K562 (cell line): Measurements from ENCODE around the gene THAP6.

ENCODE experiments used
- CEBPG ChIP-seq, 3 experiments: fragments of 200-800 bp in 1 of 3; sonication (Bioruptor generic) in 1 of 3; sonication (generic) in 1 of 3; formaldehyde crosslinking in 1 of 3; IDR thresholded peaks in 2 of 3; conservative IDR thresholded peaks in 1 of 3; 2 replicates each; pipeline versions ENCODE4 v1.6.1 to v1.8.0; 2016 to 2022; ENCODE audit warnings: missing compliant biosample characterization in 2 of 3, missing genetic modification characterization in 2 of 3, mild to moderate bottlenecking in 1 of 3, missing genetic modification reagents in 1 of 3
- EZH2 ChIP-seq: IDR thresholded peaks from 2 replicates; pipeline ENCODE4 v1.6.1; 2012; ENCODE audit warnings: low read depth, mild to moderate bottlenecking, inconsistent platforms, low read length, borderline replicate concordance
- MAZ ChIP-seq, 2 experiments: fragments of 450-650 bp in 1 of 2; sonication (generic) in 1 of 2; formaldehyde crosslinking; IDR thresholded peaks in 1 of 2; conservative IDR thresholded peaks in 1 of 2; 2 replicates each; pipeline versions ENCODE4 v1.4.0 to v1.5.0; 2020; ENCODE audit warnings: mild to moderate bottlenecking in 1 of 2, missing genetic modification reagents in 1 of 2
- PML ChIP-seq: IDR thresholded peaks from 2 replicates; pipeline ENCODE4 v1.6.1; 2012; ENCODE audit warnings: low read length, inconsistent platforms
- POLR2A ChIP-seq: fragments of 450-650 bp; conservative IDR thresholded peaks from 2 replicates; pipeline ENCODE4 v1.6.1; 2016
- POLR2AphosphoS5 ChIP-seq: IDR thresholded peaks from 2 replicates; pipeline ENCODE4 v1.6.1; 2011; ENCODE audit warnings: mild to moderate bottlenecking, low read depth, low read length, moderate library complexity; ENCODE audit not compliant: control insufficient read depth, insufficient read depth
- ZNF143 ChIP-seq: sonication (generic); formaldehyde crosslinking; IDR thresholded peaks from 2 replicates; pipeline ENCODE4 v1.9.0; 2022; ENCODE audit warnings: mild to moderate bottlenecking, missing genetic modification reagents
- ZNF274 ChIP-seq: IDR thresholded peaks from 2 replicates; pipeline ENCODE4 v1.6.1; 2011; ENCODE audit warnings: low read depth, mild to moderate bottlenecking, low read length, moderate library complexity, borderline replicate concordance
- ZNF3 ChIP-seq: fragments of 250-450 bp; sonication (Bioruptor Pico); IDR thresholded peaks from 2 replicates; pipeline ENCODE4 v1.5.0; 2021; ENCODE audit warnings: mild to moderate bottlenecking, moderate library complexity
- TF ChIP-seq, protein P1 (sequence below): IDR thresholded peaks from 2 replicates; pipeline ENCODE4 v1.6.1; 2011; ENCODE audit warnings: borderline replicate concordance, low read depth, mild to moderate bottlenecking, moderate library complexity, low read length; ENCODE audit not compliant: insufficient read depth, poor library complexity, severe bottlenecking
- TF ChIP-seq, protein P2 (sequence below): fragments of 200-400 bp; formaldehyde crosslinking; IDR thresholded peaks from 2 replicates; pipeline ENCODE4 v1.6.1; 2017; ENCODE audit warnings: mild to moderate bottlenecking, low read depth, low read length, moderate library complexity

DNA sequence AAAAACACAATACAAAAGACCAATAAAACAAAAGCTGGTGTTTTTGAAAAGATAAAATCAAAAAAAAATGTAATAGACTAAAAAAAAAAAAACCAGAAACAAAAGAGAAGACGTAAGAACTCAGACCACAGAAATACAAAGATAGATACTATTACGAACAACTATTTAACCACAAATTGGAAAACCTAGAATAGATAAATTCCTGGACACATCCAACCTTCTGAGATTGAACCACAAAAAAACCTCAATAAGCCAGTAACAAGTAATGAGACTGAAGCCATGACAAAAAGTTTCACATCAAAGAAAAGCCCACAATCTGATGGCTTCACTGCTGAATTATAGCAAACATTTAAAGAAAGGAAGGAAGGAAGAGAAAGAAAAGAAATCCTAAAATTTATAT, 16.2 kb upstream of the THAP6 start:
- TF ChIP-seq ZNF274 (no peak), EZH2 (no peak), POLR2A (no peak), ZNF143 (CRISPR knock-in tag) (no peak), CEBPG (CRISPR knock-in tag; IDR thresholded peaks at IDR 0.05) (no peak), CEBPG (tag; conservative IDR thresholded peaks at IDR 0.05 in 1 of 2, IDR thresholded peaks at IDR 0.05 in 1 of 2) (no peak), ZNF3 (no peak), MAZ (CRISPR knock-in tag; conservative IDR thresholded peaks at IDR 0.05 in 1 of 2, IDR thresholded peaks at IDR 0.05 in 1 of 2) (no peak), PML (no peak), POLR2AphosphoS5 (no peak)
- TF ChIP-seq, protein P1, sequence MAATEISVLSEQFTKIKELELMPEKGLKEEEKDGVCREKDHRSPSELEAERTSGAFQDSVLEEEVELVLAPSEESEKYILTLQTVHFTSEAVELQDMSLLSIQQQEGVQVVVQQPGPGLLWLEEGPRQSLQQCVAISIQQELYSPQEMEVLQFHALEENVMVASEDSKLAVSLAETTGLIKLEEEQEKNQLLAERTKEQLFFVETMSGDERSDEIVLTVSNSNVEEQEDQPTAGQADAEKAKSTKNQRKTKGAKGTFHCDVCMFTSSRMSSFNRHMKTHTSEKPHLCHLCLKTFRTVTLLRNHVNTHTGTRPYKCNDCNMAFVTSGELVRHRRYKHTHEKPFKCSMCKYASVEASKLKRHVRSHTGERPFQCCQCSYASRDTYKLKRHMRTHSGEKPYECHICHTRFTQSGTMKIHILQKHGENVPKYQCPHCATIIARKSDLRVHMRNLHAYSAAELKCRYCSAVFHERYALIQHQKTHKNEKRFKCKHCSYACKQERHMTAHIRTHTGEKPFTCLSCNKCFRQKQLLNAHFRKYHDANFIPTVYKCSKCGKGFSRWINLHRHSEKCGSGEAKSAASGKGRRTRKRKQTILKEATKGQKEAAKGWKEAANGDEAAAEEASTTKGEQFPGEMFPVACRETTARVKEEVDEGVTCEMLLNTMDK = no peak
- TF ChIP-seq, protein P2, sequence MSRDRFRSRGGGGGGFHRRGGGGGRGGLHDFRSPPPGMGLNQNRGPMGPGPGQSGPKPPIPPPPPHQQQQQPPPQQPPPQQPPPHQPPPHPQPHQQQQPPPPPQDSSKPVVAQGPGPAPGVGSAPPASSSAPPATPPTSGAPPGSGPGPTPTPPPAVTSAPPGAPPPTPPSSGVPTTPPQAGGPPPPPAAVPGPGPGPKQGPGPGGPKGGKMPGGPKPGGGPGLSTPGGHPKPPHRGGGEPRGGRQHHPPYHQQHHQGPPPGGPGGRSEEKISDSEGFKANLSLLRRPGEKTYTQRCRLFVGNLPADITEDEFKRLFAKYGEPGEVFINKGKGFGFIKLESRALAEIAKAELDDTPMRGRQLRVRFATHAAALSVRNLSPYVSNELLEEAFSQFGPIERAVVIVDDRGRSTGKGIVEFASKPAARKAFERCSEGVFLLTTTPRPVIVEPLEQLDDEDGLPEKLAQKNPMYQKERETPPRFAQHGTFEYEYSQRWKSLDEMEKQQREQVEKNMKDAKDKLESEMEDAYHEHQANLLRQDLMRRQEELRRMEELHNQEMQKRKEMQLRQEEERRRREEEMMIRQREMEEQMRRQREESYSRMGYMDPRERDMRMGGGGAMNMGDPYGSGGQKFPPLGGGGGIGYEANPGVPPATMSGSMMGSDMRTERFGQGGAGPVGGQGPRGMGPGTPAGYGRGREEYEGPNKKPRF = no peak
